EL (cell line): Measurements from ENCODE around the gene DENND2D.
"Not testable (repeated sequence)": the region's sequence is repeated elsewhere in the genome, so short reads cannot be mapped to it uniquely, and the experiment has no call there.

Experiments used
- DNase-seq: peaks from one replicate; pipeline ENCODE4 v3.0.0-alpha.2; 2016

Gene DENND2D

DNA sequence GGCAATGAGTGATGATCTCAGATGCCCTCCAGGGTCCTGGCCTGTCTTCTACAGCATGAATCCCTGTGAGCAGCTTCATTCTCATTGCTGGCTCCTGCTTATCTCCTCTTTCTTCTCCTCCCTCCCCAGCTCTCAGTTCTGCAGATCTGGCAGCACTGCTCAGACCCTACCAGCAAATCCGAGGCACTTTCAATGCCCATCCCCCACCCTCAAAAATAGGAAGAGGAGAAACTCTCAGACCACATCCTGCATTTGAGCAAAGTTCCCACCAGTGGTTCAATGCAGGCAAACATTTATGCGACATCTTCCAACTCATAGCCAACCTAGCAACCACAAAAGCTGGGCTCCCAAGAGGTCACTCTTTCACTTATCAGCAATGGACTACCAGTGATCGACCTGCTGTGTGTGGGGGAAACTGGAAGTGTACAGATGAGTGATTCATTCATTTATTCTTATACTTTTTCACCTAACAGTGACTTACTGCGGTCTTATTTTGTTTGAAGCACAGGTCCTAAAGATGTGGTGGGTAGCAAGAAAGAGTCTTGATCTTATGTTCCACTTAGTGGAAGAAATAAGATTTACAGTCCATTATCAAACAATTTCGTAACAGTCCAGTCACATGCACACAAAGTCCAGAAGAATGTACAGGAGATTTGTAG lies 21.3 kb upstream of the DENND2D start:
- DNase-seq = peak; percentile 15

GRCh38 chr1:111221276-111221632 lies 20.8 kb upstream of the DENND2D start:
- DNase-seq = no peak

DNA sequence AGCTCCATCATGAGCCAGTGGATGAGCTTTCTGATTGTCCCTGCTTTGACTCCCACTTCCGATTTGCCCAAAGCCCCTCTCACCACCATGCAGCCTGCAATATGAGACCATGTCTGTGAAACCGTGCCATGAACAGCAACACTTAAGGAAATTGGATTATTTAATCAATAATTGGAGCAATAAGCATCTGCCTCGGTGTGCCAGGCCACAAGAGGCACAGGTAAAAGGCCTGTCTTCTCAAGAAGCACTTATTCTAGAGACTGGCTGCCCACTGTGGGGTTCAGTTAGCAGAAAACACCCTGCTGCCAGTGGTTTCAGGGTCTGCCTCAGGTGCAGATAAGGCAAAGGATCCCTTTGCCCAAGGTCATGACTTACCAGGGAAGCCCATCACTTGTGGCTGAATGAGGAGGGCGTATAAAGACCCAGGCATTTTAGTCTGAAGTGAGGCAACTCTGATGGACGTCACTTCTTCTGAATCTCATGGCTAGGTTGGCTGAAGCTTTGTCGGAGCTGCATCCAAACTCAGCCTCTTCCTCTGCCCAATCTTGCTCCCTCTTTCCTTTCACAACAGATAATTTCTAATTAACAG lies 19.9 kb upstream of the DENND2D start:
- DNase-seq = no peak

DNA sequence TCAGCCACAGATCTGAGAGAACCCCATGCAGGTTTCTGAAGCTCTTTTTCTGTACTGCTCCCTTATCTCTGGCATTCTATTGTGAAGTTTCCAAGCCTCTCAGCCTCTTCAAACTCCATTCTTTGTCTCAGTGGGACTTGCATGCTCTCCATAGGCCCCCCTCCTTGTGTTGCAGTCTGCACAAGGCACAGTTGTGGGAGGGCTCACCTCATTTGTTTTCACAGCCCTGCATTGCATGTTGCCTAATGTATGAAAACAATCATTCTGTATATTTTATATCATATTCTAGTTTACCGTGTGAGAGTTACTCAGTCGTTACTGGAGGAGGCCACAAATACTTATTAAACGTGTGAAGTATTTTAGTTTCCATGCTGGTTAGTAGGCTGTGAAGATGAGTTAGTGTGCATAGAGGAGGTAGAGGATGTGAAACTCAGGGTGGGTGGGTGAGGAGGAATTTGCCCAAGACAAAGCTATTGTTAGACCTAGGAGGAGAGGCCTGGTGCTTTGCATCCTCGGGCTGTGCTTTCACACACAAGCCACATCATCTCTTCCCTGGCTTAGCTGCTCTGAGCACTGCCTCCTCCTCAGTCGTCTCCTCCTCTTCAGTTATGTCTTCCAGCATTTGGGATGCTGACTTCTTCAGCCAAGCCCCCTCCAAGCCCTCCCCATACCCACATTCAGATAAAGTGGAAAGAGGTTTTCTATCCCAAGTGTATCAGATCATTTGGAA lies 19.3 kb upstream of the DENND2D start:
- DNase-seq = no peak

DNA sequence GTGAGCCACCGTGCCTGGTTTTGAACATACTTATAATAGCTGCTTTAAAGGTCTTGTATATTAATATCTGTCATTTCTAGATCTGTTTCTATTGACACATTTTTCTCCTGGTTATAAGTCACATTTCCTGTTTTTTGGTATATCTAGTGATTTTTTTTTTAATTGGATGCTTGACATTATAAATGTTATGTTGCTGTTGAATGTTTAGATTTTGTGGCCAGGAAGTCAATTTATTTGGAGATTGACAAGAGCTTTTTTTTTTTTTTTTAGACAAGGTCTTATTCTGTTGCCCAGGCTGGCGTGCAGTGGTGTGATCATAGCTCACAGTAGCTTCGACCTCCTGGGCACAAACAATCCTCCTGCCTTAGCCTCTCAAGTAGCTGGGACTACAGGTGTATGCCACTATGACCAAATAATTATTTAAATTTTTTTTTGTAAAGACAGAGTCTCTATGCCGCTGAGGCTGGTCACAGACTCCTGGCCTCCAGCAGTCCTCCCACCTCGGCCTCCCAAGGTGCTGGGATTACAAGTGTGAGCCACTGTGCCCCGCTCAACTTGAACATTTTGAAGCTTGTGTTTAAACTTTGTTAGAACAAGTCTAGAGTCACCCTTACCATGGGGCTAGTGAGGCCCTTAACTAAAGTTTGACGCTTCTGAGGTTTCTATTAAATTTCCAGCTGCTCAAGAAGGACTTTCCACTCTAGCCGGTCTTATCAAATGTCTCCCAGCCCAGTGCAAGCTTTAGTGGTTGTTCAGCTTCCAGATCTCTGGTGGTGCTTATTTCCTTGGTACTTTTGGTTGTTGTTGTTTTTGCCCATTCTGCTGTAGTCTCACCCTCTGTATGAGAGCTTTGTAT lies 18.5 kb upstream of the DENND2D start:
- no peak for DNase-seq

DNA sequence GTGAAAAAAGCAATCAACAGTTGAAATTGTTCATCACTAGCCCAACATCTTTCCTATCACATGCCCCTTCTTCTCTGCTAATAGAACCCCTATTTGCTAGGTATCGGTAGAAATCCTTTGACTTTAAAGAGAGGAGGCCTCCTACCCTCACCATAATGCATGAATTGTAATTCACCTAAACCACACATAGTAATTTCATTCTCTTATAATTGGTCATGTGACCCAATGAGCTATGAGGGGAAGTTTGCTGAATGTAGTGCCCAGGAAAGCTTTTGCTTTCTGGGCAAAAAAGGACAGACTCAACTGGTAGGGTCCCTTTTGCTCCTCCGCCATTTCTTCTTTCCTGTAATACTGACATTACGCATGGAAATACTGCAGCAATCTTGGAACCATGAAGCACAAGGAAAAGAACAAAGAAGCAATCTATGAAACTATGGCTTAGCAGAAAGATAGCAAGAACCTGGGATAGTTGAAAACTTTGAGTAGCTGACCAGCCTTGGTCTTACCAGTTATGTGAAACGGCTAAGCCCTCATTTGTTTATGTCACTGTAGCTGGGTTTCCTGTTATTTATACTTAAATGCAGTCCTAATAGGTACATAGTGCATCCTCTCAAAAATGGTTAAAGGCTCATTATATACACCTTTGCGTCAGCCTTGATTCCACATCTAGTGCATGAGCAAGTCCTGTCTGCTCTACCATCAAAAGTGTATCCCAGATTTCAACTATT lies 16.9 kb upstream of the DENND2D start:
- no peak for DNase-seq

- DNase-seq = no peak
These were observed 16.3 kb upstream of the DENND2D start for GRCh38 chr1:111216751-111217150.

GRCh38 chr1:111215285-111215684 lies 14.8 kb upstream of the DENND2D start:
- not testable (repeated sequence) for DNase-seq

- DNase-seq = no peak
These were observed 14.4 kb upstream of the DENND2D start for GRCh38 chr1:111214884-111215283.

DNA sequence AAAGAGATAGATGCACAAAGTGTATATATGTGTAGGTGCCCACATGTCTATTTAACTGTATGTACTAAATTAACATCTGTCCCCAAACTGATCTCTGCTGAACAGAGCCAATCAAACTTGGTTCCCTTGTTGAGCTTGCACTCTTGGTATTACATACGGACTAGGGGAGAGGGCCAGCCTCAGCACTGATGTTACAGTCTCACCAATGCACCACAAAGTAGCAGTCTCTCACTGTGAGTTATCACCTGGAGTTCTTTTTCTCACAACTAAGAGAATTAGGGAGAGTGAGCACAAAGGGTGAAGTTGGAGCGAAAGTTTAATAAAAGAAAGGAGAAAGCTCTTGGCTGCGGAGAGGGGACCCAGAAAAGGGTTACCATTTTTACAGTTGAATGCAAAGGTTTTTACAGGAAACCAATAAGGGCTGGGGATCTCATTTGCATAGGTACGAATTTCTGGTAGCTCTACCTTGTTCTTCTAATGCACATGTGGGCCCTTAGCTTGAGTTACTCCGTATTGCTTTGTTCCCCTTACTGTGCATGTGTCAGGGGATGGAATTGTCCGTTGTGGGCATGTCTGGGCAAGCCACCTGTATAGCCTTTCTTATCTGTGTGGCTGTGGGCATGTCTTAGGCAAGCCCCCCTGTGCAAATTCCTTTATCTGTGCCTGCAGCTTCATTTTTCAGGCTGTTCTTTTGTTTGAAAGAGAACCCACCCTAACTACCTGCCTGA lies 13.8 kb upstream of the DENND2D start:
- no peak for DNase-seq

- no peak for DNase-seq
These were observed 13.0 kb upstream of the DENND2D start for GRCh38 chr1:111213412-111213811.

DNA sequence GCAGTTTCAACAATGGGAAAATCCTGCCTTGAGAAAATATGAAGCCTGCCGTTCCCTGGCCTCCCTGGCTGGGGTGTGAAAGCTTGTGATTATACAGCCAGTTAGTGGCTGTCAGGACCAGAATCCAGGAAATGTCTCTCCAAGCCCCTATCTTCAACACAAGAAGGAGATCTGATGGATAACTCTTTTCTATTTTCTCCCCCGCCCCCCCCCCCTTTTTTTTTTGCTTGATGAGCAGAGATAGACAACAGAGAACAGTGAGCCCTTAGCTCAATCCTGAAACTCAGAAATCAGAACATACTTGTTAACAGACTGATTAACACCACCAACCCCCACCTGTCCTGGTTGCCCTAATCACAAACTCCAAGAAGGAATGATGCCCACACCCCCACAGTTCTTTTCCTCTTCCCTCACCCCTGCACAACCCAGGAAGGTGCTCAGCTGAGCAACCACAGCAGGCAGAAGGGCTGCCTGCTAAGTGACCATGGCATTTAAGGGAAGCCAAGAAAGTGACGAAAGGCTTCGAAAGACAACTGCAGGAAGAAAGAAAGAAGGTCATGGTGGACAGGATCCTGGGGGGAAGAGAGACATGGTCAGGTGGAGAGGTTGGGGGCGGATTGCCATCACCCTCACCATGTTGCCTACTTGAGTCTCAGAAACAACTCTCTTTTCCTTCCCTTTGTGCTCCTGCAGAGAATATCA lies 12.3 kb upstream of the DENND2D start:
- DNase-seq = no peak

GRCh38 chr1:111211921-111212320 lies 11.5 kb upstream of the DENND2D start:
- DNase-seq = no peak

DNA sequence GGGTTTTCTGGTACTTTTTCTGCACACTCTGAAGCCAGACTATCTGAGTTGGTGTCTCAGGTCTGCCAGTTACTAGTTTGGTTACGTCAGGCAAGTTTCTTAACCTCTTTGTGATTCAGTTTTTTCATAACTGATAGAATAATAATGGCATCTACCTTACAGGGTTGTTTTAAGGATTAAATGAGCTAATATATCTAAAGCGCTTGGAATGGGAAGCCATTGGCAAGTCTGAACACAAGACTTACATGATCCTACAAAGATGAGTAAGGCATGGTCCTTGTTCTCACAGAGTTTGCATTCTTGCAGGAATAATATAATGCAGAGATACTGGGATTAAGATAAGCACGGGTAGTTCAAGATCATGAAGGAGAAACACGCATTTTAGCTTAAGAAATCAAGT lies 9.2 kb upstream of the DENND2D start:
- DNase-seq = no peak

- no peak for DNase-seq
These were observed 8.5 kb upstream of the DENND2D start for GRCh38 chr1:111208921-111209320.

GRCh38 chr1:111205714-111206050 lies 5.2 kb upstream of the DENND2D start:
- DNase-seq = no peak

DNA sequence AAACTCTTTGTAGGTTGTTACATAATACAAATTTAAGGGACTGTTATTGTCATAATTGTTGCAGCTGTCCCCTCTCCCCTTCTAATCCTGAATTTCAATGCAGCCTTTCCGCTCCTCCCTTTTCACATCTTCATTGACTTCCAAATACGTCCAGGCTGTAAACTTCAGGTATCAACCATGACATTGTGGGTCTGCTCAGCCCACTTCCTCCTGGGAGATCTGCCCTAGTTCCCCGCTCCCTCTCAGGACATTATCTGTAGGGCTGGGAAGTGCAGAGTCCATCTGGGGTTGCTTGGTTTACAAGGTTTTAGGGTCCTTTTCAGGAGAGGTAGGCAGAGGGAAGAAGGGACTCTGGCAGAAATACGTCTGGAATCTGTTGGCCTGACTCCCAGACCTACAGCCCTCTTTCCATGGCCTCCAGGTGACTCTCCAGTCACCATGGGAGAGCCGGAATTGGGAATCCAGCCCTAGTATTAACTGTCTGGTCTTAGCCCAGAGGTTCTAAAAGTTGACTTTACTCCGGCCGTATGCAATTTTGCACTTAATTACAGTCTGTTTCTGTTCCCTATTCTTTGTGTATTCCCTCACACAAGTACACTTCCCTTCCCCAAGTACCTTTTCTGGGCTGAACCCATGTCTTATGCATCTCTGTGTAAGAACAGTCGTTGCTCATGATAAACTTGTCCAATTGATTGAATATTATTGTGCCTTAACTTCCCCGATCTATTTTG lies 4.7 kb upstream of the DENND2D start:
- no peak for DNase-seq

GRCh38 chr1:111204201-111204982 lies 3.9 kb upstream of the DENND2D start:
- DNase-seq = no peak

- DNase-seq = peak; percentile 69
These were observed 3.3 kb upstream of the DENND2D start for GRCh38 chr1:111203681-111204200.
